SK-N-MC (cell line): ENCODE data around the gene RER1.

Source experiments
- DNase-seq: peaks from one replicate; pipeline ENCODE4 v3.0.0-alpha.2; 2011; ENCODE audit warnings: low read depth, low spot score
- H3K27ac ChIP-seq: fragments of 200-600 bp; sonication (generic); 2 replicates; pipeline ENCODE4 v1.5.1; 2016; ENCODE audit warnings: mixed run types
- H3K36me3 ChIP-seq: fragments of 200-600 bp; sonication (generic); 2 replicates; pipeline ENCODE4 v1.6.1; 2017; ENCODE audit warnings: antibody characterized with exemption, low read length, mixed read lengths; ENCODE audit not compliant: insufficient read depth
- H3K4me3 ChIP-seq: fragments of 200-600 bp; sonication (generic); 2 replicates; pipeline ENCODE4 v1.5.1; 2016
- H3K9ac ChIP-seq: fragments of 200-600 bp; sonication (generic); 2 replicates; pipeline ENCODE4 v1.8.0; 2017; ENCODE audit warnings: mixed run types, mixed read lengths; ENCODE audit not compliant: insufficient read length
- H3K9me3 ChIP-seq: fragments of 200-600 bp; sonication (generic); 2 replicates; pipeline ENCODE4 v1.6.1; 2017; ENCODE audit warnings: low read depth, mild to moderate bottlenecking, antibody characterized with exemption, low read length, moderate library complexity, mixed read lengths
- EZH2 ChIP-seq: fragments of 200-600 bp; sonication (generic); IDR thresholded peaks from one replicate; pipeline ENCODE4 v1.6.1; 2017; ENCODE audit warnings: antibody characterized with exemption
- FOXP2 ChIP-seq: optimal IDR thresholded peaks from 2 replicates; pipeline ENCODE3; 2011; ENCODE audit warnings: mild to moderate bottlenecking, moderate library complexity; ENCODE audit not compliant: insufficient read depth; ENCODE audit errors: extremely low read length, control extremely low read depth
- POLR2AphosphoS5 ChIP-seq: IDR thresholded peaks from 2 replicates; pipeline ENCODE4 v1.6.1; 2012; ENCODE audit warnings: mild to moderate bottlenecking, low read depth, low read length, borderline replicate concordance

RER1 gene

GRCh38 chr1:2400576-2400909 is 8.9 kb downstream of the RER1 start:
- Histone ChIP-seq H3K36me3 (peaks cover 76% of the 10 kb centered on the region), H3K9ac (no peak overlapping the region), H3K4me3 (no peak overlapping the region), H3K27ac (peak overlapping the region; percentile 62; the same call in 1 of the 2 replicates), H3K9me3 (no peaks in the 10 kb centered on the region)
- TF ChIP-seq EZH2 (no peak), POLR2AphosphoS5 (no peak), FOXP2 (no peak)
- DNase-seq = no peak

GRCh38 chr1:2400950-2401649 is 9.5 kb downstream of the RER1 start:
- H3K4me3 ChIP-seq = no peak overlapping the region
- no peak for DNase-seq
- no peaks in the 10 kb centered on the region for H3K9me3 ChIP-seq
- no peak overlapping the region for H3K9ac ChIP-seq
- TF ChIP-seq EZH2 (no peak), POLR2AphosphoS5 (no peak), FOXP2 (no peak)
- H3K36me3 ChIP-seq = peaks cover 72% of the 10 kb centered on the region
- peak overlapping the region; percentile 62; the same call in 1 of the 2 replicates for H3K27ac ChIP-seq

- no peak for TF ChIP-seq FOXP2
- no peak for TF ChIP-seq POLR2AphosphoS5
- TF ChIP-seq EZH2 = no peak
- Histone ChIP-seq H3K36me3 (peaks cover 63% of the 10 kb centered on the region), H3K9me3 (no peaks in the 10 kb centered on the region), H3K27ac (no peak overlapping the region), H3K4me3 (no peak overlapping the region), H3K9ac (no peak overlapping the region)
- DNase-seq = no peak
These were observed 10.8 kb downstream of the RER1 start for GRCh38 chr1:2402420-2402819.

- no peak for DNase-seq
- no peak for TF ChIP-seq FOXP2
- TF ChIP-seq POLR2AphosphoS5 = no peak
- TF ChIP-seq EZH2 = no peak
- Histone ChIP-seq H3K36me3 (peaks cover 59% of the 10 kb centered on the region), H3K27ac (peak overlapping the region; percentile 23; the same call in 1 of the 2 replicates), H3K9me3 (no peaks in the 10 kb centered on the region), H3K4me3 (no peak overlapping the region), H3K9ac (no peak overlapping the region)
These were observed 11.6 kb downstream of the RER1 start for GRCh38 chr1:2403273-2403672.

GRCh38 chr1:2404142-2404889 is 12.7 kb downstream of the RER1 start:
- H3K4me3 ChIP-seq = no peak overlapping the region

GRCh38 chr1:2404890-2405511 is 13.4 kb downstream of the RER1 start:
- Histone ChIP-seq H3K4me3 (no peak overlapping the region), H3K27ac (peak overlapping the region; percentile 62; the same call in 1 of the 2 replicates), H3K9me3 (no peaks in the 10 kb centered on the region), H3K9ac (peak overlapping the region; percentile 26), H3K36me3 (peaks cover 44% of the 10 kb centered on the region)
- DNase-seq = no peak
- peak; percentile 19; the same call in 1 of the 2 replicates for TF ChIP-seq POLR2AphosphoS5
- TF ChIP-seq FOXP2 = no peak
- TF ChIP-seq EZH2 = no peak

More at GRCh38 chr1:2404142-2404889, 12.7 kb downstream of the RER1 start:
- no peak for TF ChIP-seq FOXP2
- TF ChIP-seq EZH2 = no peak
- peak; percentile 7; the same call in 1 of the 2 replicates for TF ChIP-seq POLR2AphosphoS5
- Histone ChIP-seq H3K9ac (peak overlapping the region; percentile 12), H3K27ac (peak overlapping the region; percentile 60; the same call in 1 of the 2 replicates), H3K9me3 (no peaks in the 10 kb centered on the region), H3K36me3 (peaks cover 51% of the 10 kb centered on the region)
- no peak for DNase-seq

GRCh38 chr1:2405588-2406295 is 14.1 kb downstream of the RER1 start:
- no peak overlapping the region for H3K4me3 ChIP-seq
- no peak for DNase-seq
- peak overlapping the region; percentile 62; the same call in 1 of the 2 replicates for H3K27ac ChIP-seq
- H3K9ac ChIP-seq = no peak overlapping the region
- no peaks in the 10 kb centered on the region for H3K9me3 ChIP-seq
- no peak for TF ChIP-seq EZH2
- no peak; the same call in 1 of the 2 replicates for TF ChIP-seq POLR2AphosphoS5
- TF ChIP-seq FOXP2 = no peak
- peaks cover 40% of the 10 kb centered on the region for H3K36me3 ChIP-seq

- Histone ChIP-seq H3K9me3 (no peaks in the 10 kb centered on the region), H3K9ac (no peak overlapping the region), H3K4me3 (no peak overlapping the region), H3K36me3 (peaks cover 36% of the 10 kb centered on the region), H3K27ac (no peak overlapping the region)
- no peak for DNase-seq
- no peak; the same call in 1 of the 2 replicates for TF ChIP-seq POLR2AphosphoS5
- TF ChIP-seq EZH2 = no peak
- no peak for TF ChIP-seq FOXP2
These were observed 14.9 kb downstream of the RER1 start for GRCh38 chr1:2406451-2407041.
